ENCODE data around the gene KIAA1210.

Gene KIAA1210

GRCh38 chrX:119127650-119128049, at the start of gene KIAA1210:
KIAA1210 (minus strand) TSS chrX:119127812; CDS start chrX:119123642, 4,170 bp downstream.
- DNase-seq: no peak

- DNase-seq: no peak
Observed at GRCh38 chrX:119177278-119177677, 49.7 kb upstream of the KIAA1210 start.

- no peak for DNase-seq
Observed at GRCh38 chrX:119174900-119175299, 47.3 kb upstream of the KIAA1210 start.

- DNase-seq: no peak
Observed at GRCh38 chrX:119168104-119168503, 40.5 kb upstream of the KIAA1210 start.

- no peak for DNase-seq
Observed at GRCh38 chrX:119158226-119158625, 30.6 kb upstream of the KIAA1210 start.

GRCh38 chrX:119156241-119156640, 28.6 kb upstream of the KIAA1210 start:
- DNase-seq: no peak

GRCh38 chrX:119155416-119156035, 27.9 kb upstream of the KIAA1210 start:
- no peak for DNase-seq

GRCh38 chrX:119151051-119151380, 23.4 kb upstream of the KIAA1210 start:
- DNase-seq: no peak

GRCh38 chrX:119150163-119151050, 22.8 kb upstream of the KIAA1210 start:
- no peak for DNase-seq

- DNase-seq: no peak
Observed at GRCh38 chrX:119147486-119147885, 19.9 kb upstream of the KIAA1210 start.

GRCh38 chrX:119145241-119145653, 17.6 kb upstream of the KIAA1210 start:
- DNase-seq: no peak

- no peak for DNase-seq
Observed at GRCh38 chrX:119134466-119134865, 6.9 kb upstream of the KIAA1210 start.

GRCh38 chrX:119132961-119133360, 5.3 kb upstream of the KIAA1210 start:
- DNase-seq: no peak

- DNase-seq: no peak
Observed at GRCh38 chrX:119132316-119132715, 4.7 kb upstream of the KIAA1210 start.

- DNase-seq: no peak
Observed at GRCh38 chrX:119130911-119131310, 3.3 kb upstream of the KIAA1210 start.

GRCh38 chrX:119121341-119121740, 6.3 kb downstream of the KIAA1210 start:
- no peak for DNase-seq

GRCh38 chrX:119118780-119119395, 8.7 kb downstream of the KIAA1210 start:
- DNase-seq: no peak

GRCh38 chrX:119107206-119107605, 20.4 kb downstream of the KIAA1210 start:
- no peak for DNase-seq

GRCh38 chrX:119105826-119106225, 21.8 kb downstream of the KIAA1210 start:
- no peak for DNase-seq

- no peak for DNase-seq
Observed at GRCh38 chrX:119101168-119101567, 26.4 kb downstream of the KIAA1210 start.

- no peak for DNase-seq
Observed at GRCh38 chrX:119095936-119096335, 31.7 kb downstream of the KIAA1210 start.

GRCh38 chrX:119094819-119095218, 32.8 kb downstream of the KIAA1210 start:
- no peak for DNase-seq

- no peak for DNase-seq
Observed at GRCh38 chrX:119093991-119094735, 33.4 kb downstream of the KIAA1210 start.
